Measurements from ENCODE around the gene GALNT10.

- no peak for TF ChIP-seq GATA2 (IDR thresholded peaks at IDR 0.05; ENCODE audit: low read depth, low read length)
- no peak for TF ChIP-seq GATA3 (IDR thresholded peaks at IDR 0.05; ENCODE audit: low read depth, low read length)
These were observed 205.0 kb downstream of the GALNT10 start for GRCh38 chr5:154395407-154396106.
